ENCODE results near the gene MUSK.

MUSK gene

DNA sequence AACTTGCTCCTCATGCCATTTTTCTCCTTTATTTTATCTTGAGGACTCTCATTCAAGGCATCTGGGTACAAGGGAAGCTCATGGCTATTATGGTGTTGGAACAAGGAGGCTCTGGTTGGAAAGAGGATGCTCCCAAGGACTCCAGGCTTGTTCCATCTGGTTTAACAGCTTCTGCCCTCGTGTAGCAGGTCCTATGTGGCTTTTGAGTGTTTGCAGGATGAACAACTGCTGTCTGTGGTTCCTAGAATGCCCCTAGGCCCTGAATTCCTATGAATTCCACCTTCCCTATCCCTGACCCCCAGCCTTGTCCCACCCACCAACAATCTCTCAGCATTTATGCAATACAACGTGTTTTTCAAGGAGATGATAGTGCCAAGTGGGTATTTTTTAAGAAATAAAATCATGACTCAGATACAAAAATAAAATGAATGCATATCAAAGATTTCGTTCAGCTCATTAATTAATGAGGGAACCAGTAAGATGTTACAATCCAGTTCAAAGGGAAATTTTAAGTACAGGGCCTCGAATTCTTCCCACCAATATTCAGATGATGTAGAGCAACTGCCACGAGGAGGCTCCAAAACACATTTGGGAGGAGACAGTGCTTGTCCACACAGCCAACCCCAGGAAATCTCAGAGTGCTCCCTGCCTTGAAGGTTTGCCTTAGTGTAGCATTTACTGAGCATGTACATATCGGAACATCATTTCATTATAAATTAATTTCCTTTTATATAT lies 182.0 kb downstream of the MUSK start:
- no peak for DNase-seq (ENCODE audit: low read depth in 1 of 2, low spot score in 1 of 2)

Data from stimulated activated CD4-positive, alpha-beta T cell treated with anti-CD3 and anti-CD28 coated beads, Interleukin-15, amount 100 ng/mL, for 1 hour (primary cell).